ACHN (cell line): ENCODE measurements around the gene DNAI2.

Experiments used
- DNase-seq: peaks from one replicate; pipeline ENCODE4 v3.0.0-alpha.2; 2015
- in situ Hi-C: cut with HindIII; loops from 2 replicates; pipeline ENCODE4 v1.10.0; 2017; ENCODE audit warnings: low sequenced_read_pairs, low pct_ligation_motif_present, low pct_unique_long_range_greater_than_20kb

The DNAI2 gene

DNA sequence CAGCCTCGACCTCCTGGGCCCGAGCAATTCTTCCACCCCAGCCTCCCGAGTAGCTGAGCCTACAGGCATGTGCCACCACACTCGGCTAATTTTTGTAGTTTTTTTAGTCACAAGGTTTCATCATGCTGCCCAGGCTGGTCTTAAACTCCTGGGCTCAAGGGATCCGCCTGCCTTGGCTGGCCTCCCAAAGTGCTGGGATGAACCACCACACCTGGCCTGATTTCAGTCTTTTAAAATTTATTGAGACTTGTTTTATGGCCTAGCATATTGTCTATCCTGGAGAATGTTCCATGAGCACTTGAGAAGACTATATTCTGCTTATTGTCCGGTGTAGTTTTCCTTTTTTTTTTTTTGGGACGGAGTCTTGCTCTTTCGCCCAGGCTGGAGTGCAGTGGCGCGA lies 18.5 kb downstream of the DNAI2 start:
- no peak for DNase-seq
- in situ Hi-C loops = no loop called here

DNA sequence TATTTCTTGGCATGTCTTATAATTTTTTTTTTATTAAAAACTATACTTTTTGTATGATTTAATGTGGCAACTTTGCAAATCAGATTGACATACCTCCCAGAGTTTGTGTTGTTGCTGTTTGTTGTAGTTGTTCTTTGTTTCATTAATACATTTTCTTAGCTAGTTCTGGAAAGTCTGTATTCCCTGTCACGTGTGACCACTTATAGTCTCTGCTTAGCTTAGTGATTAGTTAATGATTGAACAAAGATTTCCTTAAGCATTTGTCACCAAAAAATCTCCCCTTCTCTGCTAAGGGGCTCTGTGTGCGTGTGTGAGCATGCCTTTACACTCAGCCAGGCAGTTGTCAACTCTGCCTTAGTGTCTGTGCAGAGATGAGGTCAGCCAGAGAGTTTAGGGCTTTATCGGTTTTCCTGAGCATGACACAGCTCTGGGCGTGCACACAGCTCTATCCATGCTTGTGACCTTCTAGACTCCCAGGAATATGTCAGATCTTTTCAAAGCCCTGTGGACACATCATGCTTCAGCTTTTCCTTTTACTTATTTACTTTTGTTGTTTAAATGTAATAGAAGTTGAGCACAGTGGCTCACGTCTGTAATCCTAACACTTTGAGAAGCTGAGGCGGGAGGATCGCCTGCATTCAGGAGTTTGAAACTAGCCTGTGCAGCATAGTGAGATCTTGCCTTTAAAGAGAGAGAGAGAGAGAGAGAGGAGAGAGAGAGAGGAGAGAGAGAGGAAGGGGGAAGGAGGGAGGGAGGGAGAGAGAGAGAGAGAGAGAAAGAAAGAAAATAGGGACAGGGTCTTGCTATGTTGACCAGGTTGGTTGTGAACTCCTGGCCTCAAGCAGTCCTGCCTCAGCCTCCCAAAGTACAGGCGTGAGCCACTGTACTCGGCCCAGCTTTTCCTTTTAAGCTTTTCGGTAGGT lies 21.9 kb downstream of the DNAI2 start:
- peak; percentile 42 for DNase-seq
- in situ Hi-C loops = no loop called here

DNA sequence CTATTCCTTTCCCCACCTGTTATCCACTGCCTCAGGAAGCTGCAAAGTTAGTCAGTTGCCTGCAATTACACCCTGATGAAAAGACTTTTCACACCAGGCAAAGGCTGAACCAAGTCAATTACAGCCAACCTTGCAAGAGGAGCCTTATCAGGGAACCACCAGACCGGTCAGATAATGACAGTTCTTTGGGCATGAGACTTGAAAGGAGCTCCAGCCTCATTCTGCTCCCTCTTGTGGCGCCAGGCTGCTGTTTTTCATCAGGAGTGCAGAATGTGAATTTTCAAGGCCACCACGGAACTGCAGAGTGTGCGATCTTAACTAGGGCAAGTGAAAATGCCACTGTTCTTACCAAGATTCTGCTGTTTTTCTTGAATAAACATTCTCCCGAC lies 22.5 kb downstream of the DNAI2 start:
- peak; percentile 67 for DNase-seq
- in situ Hi-C loops = no loop called here

DNA sequence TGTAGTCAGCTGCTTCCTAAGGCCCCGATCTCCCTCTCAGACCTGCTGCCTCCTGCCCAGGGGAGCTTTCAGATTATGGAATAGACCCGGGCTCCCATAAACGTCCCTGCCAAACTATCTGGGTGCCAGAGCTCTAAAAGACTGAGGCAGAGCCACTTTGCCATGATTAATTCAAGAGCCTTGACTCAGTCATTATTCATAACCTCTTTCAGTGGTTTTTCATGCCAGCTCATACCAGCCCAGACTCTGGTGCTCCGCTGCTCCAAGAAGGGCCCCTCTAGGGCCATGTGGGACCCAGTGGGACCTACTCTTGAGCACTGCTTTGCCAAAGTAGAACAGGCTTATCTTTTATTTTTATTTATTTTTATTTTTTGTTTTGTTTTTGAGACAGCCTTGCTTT lies 23.9 kb downstream of the DNAI2 start:
- DNase-seq = peak; percentile 51
- in situ Hi-C loops = no loop called here

DNA sequence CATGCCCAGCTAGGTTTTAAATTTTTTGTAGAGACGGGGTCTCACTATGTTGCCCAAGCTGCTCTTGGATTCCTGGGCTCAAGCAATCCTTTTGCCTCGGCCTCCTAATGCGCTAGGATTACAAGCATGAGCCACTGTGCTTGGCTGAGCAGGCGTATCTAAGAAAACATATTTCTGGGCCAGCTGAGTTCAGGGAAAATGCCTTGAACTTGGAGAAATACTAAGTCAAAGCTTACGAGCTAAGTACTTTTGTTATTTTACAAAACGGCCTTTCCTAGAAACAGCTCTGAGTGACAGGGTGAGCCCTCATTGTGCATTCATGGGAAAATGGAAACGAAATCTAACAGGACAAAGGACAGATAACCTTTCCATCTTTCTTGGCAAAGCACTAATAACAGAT lies 24.7 kb downstream of the DNAI2 start:
- in situ Hi-C loops = no loop called here
- DNase-seq = no peak

DNA sequence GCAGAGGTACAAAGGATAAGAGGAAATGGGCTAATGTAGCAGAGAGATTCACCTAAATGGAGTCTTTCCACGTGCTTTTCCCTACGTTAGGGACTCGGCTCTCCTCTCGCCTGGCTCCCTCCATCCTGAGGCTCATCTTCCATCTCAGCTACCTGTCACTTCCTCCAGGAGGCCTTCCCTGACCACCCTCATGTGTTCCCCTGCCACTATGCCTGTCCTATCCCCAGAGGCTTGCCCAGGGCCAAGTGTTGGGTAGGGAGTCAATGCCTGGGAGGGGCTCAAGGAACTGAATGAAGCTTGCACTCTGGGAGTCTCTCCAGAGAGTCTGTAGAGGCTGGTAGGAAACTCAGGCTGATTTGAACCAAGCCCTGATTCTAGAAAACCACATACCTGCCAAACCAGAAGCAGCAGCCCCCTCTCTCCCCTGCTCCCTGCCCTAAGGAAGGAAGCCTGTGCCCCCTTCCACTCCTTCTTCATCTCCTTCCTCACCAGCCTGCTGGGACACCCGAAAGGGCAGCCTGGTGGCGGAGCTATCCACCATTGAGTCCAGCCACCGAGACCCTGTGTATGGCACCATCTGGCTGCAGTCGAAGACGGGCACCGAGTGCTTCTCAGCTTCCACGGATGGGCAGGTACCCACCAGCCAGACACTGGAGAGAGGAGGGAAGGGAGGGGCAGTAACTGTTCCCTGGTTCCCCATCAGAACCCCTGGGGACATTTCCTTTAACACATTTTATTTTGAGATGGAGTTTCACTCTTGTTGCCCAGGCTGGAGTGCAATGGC lies 25.4 kb downstream of the DNAI2 start:
- in situ Hi-C loops = no loop called here
- DNase-seq = no peak

DNA sequence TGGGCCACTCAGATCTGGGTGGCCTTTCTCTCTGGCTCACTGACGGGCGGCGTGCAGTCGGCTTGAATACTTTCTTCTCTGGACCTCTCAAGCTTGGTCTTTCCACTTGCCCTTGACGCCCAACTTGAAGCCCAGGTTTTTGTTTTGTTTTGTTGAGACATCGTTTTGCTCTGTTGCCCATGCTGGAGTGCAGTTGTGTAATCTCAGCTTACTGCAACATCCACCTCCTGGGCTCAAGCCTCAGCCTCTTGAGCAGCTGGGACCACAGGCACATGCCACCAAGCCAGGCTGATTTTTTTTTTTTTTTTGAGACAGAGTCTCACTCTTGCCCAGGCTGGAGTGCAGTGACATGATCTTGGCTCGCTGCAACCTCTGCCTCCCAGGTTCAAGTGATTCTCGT lies 29.3 kb downstream of the DNAI2 start:
- no peak for DNase-seq
- in situ Hi-C loops = no loop called here

DNA sequence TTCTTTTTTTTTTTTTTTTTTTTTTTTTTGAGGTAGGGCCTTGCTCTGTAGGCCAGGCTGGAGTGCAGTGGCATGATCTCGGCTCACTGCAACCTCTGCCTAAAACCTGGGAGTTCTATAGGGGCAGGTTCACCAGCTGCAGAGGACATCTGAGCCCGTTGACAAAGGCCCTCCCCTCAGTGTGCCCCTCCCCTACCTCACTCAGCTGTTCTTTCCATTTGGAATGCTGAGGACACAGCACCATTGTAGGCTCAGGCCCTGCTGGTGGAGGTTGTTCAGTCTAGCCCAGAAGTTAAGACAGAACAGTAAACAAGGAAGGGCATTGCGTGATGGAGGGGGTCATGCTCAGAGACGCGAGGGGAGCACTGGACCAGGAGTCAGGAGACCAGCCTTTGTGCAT lies 30.1 kb downstream of the DNAI2 start:
- no peak for DNase-seq

DNA sequence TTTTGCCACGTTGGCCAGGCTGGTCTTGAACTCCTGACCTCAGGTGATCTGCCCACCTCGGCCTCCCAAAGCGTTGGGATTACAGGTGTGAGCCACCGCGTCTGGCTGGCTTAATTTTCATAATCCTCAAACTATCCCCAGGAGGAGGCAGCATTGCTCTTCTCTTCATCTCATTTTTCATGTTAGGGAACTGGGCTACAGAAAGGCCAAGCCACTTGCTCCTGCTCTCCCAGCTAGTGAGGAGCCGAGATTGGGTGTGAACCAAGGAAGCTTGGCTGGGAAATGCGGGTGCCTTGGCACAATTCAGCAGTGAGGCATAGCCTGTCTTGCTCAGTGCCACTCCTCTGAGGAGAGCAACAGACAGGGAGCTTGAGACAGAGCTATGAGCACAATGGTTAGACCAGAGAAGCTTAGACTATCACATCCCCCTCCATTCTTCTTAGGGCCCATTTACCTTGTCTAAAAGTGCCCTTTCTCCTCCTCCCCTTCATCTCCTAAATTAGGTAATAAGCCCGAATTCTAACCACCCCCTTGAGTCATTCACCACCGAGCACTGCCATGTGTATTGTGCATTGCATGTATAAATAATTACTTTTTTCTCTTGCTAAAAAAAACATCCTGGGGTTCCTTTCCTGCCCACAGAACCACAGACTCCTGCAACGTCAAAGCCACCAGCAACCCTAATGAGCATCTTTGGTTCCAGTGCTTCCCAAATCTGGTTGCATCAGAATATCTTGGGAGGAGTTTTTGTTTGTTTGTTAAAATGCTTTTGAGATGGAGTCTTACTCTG lies 32.0 kb downstream of the DNAI2 start:
- no peak for DNase-seq
- in situ Hi-C loops = no loop called here

More for the DNA sequence above, 30.1 kb downstream of the DNAI2 start:
- in situ Hi-C loops = no loop called here

DNA sequence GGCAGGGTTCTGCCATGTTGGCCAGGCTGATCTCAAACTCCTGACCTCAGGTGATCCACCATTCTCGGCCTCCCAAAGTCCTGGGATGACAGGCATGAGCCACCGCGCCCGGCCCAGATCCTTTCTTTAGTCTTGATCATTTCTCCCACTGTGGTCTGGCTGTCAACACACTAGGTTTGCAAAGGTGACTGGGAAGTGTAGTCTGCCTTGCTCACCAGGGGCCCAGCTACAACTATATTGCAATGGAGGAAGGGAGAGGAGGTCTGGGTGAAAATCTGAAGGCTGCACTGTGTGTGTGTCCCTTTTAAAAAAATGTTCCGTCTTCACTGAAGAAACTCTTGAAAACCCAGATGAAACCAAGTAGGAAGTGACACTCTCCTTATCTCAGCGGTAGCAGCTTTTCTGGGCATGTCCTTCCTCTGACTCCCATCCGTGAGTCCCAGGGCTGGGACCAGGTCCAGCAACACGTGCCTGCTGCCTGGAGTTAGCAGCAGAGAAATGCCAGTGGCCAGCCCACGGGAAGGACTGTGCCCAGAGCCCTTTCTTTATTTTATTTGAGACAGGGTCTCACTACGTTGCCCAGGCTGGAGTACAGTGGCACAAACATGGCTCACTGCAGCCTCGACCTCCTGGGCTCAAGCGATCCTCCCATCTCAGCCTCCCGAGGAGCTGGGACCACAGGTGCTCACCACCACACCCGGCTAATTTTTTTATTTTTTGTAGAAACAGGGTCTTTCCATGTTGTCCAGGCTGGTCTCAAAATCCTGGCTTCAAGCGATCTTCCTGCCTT lies 34.1 kb downstream of the DNAI2 start:
- in situ Hi-C loops = no loop called here
- DNase-seq = no peak

DNA sequence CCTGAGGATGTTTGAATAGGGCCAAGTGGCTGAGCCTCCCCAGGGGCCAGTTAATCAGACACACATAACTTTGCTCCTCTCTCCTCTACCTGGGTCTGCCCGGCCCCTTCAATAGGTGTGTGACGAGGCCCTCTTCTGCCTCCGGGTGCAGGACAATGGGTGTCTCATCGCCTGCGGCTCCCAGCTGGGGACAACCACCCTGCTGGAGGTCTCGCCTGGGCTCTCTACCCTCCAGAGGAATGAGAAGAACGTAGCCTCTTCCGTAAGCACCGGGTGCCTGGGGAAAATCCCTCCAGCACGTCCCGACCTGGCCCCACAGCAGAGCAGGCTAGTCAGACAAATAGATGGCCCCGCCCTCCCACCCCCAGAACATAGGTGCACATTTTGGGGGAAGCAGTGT lies 35.9 kb downstream of the DNAI2 start:
- no peak for DNase-seq

DNA sequence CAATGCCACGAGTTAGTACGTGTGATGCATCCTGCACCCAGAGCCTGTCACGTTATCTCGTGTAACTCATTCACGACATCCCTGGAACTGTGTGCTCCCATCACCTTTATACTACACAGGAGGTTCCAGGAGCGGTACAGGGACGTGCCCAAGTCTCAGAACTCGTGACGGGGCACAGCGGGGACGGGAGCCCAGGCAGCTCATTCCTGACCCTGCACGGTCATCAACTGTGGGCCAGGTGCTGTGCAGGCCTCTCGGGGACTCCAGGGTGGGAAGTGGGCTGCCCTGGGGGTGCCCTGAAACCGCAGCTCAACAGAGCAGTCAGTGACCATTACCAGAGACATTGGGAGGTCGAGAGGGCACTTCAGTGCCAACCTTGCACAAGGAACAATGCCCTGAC lies 40.8 kb downstream of the DNAI2 start:
- DNase-seq = no peak
- in situ Hi-C loops = no loop called here

More for the DNA sequence above, 35.9 kb downstream of the DNAI2 start:
- in situ Hi-C loops = no loop called here

DNA sequence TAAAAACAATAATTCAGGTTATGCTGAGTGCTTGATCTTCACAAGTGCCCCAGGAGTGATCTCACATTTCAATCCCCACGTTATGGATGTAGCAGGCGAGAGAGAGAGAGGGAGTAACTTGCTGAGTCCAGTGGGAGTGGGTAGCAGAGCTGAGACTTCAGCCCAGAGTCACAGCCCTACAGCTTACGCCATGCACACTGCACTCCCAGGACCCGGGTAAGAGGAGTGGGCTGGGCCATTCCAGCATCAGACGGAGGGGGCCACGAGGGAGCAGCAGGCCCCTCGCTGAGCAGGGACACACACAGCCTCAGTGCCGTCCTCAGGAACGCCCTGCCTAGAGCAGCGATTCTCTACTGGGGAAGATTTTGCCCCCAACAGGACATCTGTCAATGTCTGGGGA lies 42.2 kb downstream of the DNAI2 start:
- no peak for DNase-seq
- in situ Hi-C loops = no loop called here

DNA sequence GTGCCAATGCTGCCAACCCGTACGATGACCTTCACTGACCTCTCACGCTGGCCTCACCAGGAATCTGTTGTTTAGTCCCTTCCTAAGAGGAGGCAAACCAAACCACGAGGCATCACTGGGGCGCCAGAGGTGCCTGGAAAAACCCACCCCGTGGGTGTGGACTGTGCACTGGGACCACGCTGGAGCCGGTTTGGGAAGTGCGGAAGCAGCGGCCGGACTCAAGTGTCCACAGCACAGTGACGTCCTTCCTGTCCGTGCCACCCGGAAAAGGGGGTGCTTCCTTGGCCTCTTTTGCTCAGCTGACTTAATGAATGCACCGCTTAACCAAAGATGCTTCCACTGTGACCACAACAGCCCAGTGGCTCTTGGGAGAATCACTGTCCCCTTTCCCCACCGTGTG lies 43.0 kb downstream of the DNAI2 start:
- no peak for DNase-seq
- in situ Hi-C loops = no loop called here

DNA sequence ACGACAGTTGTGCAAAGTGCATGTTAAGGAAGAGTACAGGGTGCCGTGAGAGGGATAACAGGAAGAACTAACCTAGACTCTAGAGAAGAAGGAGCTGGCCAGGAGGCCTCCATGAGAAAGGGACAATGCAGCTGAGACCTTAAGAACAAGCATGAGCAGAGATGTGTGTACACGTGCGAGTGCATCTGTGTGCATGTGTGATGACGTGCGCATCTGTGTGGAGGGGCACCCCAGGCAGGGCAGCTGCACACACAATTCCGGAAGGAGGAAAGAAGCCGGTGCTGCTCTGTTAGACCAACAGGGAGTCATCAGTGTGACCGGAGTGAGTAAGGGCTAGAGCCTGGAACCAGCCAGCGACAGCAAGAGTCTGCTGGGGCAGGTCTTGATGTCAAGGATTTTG lies 44.4 kb downstream of the DNAI2 start:
- no peak for DNase-seq
- in situ Hi-C loops = no loop called here

DNA sequence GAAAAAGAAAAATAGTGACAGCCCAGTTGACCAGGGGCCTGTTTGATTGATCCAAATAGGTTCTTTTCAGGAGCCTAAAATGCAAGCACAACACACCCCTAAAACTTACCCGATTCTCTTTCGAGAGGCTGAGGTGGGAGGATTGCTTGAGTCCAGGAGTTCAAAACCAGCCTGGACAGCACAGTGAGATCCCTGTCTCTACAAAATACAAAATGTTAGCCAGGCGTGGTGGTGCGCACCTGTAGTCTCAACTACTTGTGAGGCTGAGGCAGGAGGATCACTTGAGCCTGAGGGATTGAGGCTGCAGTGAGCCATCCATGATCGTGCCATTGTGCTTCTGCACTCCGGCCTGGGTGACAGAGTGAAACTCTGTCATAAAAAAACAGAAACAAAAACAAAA lies 50.5 kb downstream of the DNAI2 start:
- DNase-seq = no peak
- in situ Hi-C loops = no loop called here

DNA sequence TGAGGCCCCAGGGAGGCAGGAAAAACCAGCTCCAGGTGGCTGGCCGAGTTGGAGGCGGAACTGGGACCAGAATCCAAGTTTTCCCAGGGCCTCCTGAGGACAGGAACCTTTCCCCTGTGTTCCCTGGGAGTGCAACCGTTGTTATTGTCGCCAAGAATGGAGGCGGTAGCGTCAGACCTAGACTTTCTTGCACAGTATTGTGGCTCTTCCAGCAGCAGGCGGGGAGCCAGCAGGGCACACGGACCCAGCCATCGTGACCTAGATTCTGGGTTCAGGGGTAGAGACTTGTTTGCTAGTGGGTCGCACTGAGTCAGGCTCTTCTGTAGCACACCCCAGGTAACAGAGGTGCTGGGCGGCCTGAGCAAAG lies 51.3 kb downstream of the DNAI2 start:
- in situ Hi-C loops = no loop called here
- no peak for DNase-seq

DNA sequence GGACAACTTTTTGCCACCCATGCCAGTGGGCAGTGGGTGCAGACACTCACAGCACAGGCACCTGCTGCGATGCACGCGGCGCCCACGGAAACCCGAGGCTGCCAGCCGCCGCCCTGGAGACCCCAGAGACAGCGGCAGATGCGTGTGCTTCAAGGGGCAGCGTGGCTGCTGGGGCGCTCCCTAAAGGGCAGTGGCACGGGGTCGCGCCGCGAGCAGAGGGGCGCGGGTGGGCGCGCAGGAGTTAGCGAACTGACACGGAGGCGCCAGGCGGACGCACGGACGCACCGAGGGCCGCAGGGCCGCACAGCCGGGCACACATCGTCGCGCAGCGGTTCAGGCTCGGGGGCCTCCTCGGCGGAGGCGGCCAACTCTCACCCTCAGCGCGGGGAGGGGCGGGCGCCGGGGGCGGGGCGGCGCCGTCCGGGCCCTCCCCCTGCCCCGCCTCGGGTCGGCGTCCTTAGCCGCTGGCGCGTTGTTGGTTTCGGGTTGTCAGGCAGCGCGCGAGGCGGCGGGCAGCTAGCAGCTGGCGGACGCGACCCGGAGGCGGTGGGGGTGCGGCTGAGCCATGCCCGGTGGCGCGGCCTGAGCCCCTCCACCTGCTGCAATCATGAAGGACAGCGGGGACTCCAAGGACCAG lies 51.8 kb downstream of the DNAI2 start, which contains the start of gene KIF19:
Gene KIF19 (plus strand): TSS at position 484 of the 637 bp plus-strand sequence. CDS start 124 bp downstream, at position 608.
- in situ Hi-C loops = no loop called here
- peak; percentile 13 for DNase-seq
